AG04450 (cell line): Measurements from ENCODE around the gene PLAGL2. TPM values are rescaled to one million over a fixed set of nuclear protein-coding genes. Genes with fewer than 3 reads are reported as not detected.
"Not testable (repeated sequence)": the region's sequence is repeated elsewhere in the genome, so short reads cannot be mapped to it uniquely, and the experiment has no call there.

Experiments used
- CTCF ChIA-PET: fragments of 300-600, 350-600 bp; formaldehyde crosslinking; extraction: SDS; loops from one replicate; lab custom pipeline; 2022; ENCODE audit warnings: antibody characterized with exemption, inconsistent platforms; lab: Charles Lee
- POLR2A ChIA-PET: fragments of 350-600 bp; formaldehyde crosslinking; extraction: SDS; loops from one replicate; lab custom pipeline; 2021; ENCODE audit warnings: antibody characterized with exemption, inconsistent platforms; lab: Yijun Ruan, JAX
- DNase-seq: peaks from one replicate; pipeline ENCODE4 v3.0.0-alpha.2; 2011; ENCODE audit warnings: low read depth, low spot score
- H3K27ac ChIP-seq: one replicate; pipeline ENCODE4 v1.5.1; 2012; ENCODE audit warnings: low read depth, low read length, control low read depth
- H3K27me3 ChIP-seq: one replicate; pipeline ENCODE4 v1.6.0; 2012; ENCODE audit warnings: low read length; ENCODE audit not compliant: control insufficient read depth, insufficient read depth
- H3K4me3 ChIP-seq: 2 replicates; pipeline ENCODE4 v1.5.1; 2011; ENCODE audit warnings: mild to moderate bottlenecking, low read depth, low read length, control low read depth
- H3K9me3 ChIP-seq: 2 replicates; pipeline ENCODE4 v1.5.1; 2012; ENCODE audit warnings: low read length; ENCODE audit not compliant: control insufficient read depth, insufficient read depth
- polyA plus RNA-seq: library from polyadenylated mRNA; depleted of rRNA; stranded (reverse); fragments of >200 nt; gene quantifications from 2 replicates; pipeline ENCODE4 v1.2.3, GENCODE V29; 2011
- TF ChIP-seq, protein P1 (sequence below): IDR thresholded peaks from 2 replicates; pipeline ENCODE4 v1.5.1; 2011; ENCODE audit warnings: low read depth, low read length, control low read depth, inconsistent platforms

The PLAGL2 gene
- polyA plus RNA-seq, 1 experiment, result 5.9 TPM

DNA sequence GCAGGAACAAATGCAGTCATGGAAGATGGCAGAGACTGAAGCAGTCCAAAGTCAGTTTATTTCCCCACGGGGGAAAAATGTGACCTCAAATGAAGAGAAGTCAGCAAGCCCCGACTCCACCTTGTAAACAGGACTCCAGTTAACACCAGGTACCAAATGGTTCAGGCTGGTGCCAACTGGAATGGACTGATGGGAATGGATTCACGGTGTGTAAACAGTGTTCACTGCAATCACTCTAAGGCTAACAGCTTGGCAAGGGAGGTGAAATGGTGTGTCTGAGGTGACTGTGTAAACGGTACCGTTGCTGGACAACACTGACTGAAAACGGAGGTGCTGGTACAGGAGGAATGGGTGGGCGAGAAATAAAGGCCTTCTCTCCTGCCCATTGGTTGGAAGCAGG, 12.0 kb downstream of the PLAGL2 start:
- CTCF ChIA-PET, result no interaction called here
- Histone ChIP-seq H3K27ac (no peak overlapping the region), H3K27me3 (no peaks in the 10 kb centered on the region), H3K4me3 (no peak overlapping the region), H3K9me3 (no peaks in the 10 kb centered on the region)
- DNase-seq, result no peak
- TF ChIP-seq, protein P1, sequence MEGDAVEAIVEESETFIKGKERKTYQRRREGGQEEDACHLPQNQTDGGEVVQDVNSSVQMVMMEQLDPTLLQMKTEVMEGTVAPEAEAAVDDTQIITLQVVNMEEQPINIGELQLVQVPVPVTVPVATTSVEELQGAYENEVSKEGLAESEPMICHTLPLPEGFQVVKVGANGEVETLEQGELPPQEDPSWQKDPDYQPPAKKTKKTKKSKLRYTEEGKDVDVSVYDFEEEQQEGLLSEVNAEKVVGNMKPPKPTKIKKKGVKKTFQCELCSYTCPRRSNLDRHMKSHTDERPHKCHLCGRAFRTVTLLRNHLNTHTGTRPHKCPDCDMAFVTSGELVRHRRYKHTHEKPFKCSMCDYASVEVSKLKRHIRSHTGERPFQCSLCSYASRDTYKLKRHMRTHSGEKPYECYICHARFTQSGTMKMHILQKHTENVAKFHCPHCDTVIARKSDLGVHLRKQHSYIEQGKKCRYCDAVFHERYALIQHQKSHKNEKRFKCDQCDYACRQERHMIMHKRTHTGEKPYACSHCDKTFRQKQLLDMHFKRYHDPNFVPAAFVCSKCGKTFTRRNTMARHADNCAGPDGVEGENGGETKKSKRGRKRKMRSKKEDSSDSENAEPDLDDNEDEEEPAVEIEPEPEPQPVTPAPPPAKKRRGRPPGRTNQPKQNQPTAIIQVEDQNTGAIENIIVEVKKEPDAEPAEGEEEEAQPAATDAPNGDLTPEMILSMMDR, result no peak
- POLR2A ChIA-PET, result no interaction called here

DNA sequence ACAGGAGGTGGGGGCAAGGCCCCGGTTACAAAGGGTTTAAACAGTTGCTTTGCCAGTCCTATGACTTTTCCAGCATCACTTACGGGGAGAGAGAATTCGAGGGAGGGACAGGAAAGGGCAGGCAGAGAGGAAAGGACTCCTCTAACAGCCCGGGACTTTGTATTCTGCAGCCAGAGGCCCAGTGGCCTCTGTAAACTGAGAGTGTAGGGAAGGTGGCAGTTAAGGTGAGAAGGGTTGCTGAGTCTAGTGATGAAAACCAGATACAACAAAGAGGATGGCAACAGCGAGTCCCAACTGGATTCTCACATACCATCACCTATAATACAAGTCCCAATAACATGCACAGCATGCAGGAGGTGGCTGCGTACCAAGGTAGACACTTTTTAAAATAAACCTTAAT, 13.5 kb downstream of the PLAGL2 start:
- CTCF ChIA-PET, result no interaction called here
- TF ChIP-seq, protein P1, result no peak
- POLR2A ChIA-PET, result no interaction called here
- Histone ChIP-seq H3K27ac (no peak overlapping the region), H3K27me3 (no peaks in the 10 kb centered on the region), H3K4me3 (no peak overlapping the region), H3K9me3 (no peaks in the 10 kb centered on the region)
- no peak for DNase-seq

DNA sequence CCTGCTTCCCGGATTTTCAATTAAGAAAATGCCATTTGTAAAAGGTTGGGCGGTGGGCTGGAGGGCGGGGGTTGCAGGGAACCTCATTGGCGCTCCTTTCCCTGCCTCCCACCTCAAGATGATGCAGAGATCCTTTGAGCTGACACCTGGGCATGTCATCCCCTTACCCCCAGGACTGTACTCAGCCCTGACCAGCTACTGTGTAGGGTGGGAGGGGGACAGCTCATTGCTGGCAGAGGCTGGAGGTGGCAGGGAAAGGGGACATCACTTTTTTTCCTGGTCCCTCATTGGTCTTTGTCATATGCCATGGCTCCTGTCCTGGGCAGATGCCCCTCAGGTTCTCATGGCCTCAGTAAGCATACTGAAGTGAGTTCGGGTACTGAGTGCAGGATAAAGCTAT, 14.2 kb downstream of the PLAGL2 start:
- H3K27me3 ChIP-seq, H3K27ac ChIP-seq, POLR2A ChIA-PET, DNase-seq, H3K4me3 ChIP-seq, H3K9me3 ChIP-seq, CTCF ChIA-PET: not testable (repeated sequence)

DNA sequence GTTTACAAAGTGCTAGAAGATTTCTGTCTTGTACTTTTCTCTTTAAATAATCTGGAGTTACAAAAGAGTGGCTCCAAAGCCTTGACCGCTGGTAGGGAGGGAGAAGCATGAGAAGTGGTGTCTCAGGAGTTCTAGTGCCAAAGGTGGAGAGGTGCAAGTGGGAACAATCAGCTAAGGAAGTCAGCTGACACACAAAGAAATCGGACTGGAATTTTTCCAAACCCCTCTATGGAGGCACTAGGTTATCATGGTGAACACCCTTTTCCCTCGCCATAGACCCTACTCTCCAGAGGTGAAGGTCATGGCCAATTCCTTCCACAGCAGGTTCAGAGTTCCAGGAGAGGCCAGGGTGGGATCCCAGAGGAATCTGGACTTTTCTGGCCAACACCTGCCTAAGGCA, 14.8 kb downstream of the PLAGL2 start:
- TF ChIP-seq, protein P1, result no peak
- ChIA-PET POLR2A (no interaction called here), CTCF (no interaction called here)
- Histone ChIP-seq H3K27ac (no peak overlapping the region), H3K9me3 (no peaks in the 10 kb centered on the region), H3K4me3 (no peak overlapping the region), H3K27me3 (no peaks in the 10 kb centered on the region)
- DNase-seq, result no peak

DNA sequence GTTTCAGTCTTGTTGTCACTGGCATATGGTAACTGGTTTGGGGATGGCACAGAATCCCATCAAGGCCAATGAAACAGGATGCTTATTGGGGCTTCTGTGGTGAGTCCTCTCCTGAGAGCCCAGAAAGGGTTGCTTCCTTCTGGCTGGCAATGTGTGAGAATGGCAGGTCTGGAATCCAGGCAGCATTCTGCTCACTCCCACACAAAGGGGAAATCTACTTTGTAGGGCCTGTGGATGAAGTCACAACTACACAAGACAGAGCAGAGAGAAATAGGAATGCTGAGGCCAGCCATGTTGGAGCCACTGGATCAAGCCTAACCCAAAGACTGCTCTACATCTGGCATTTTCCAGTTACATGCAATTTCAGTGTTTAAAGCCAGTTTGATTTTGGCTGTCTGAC, 15.7 kb downstream of the PLAGL2 start:
- H3K4me3 ChIP-seq, result no peak overlapping the region
- H3K27me3 ChIP-seq, result no peaks in the 10 kb centered on the region
- no peaks in the 10 kb centered on the region for H3K9me3 ChIP-seq
- TF ChIP-seq, protein P1, result no peak
- no peak for DNase-seq
- peak overlapping the region; percentile 21 for H3K27ac ChIP-seq
- CTCF ChIA-PET, result no interaction called here
- POLR2A ChIA-PET, result no interaction called here

DNA sequence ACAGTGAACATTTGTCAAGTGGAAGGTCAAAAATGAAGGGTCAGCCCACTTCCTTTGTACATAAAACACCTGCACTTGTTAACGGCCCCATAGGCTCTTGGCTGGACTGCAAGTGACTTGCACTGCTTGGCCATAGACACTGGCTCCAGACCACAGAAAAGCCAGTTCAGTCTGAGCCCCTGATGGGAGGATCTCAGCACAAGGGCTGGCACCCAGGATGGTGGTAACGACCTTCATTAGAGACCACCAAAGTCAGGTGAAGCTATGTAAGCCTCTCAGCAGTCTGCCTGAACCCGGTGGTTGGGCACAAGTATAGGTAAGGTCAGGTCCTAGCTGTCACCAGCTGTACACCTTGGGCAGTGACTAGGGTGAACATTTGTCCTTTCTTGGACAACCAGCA, 16.1 kb downstream of the PLAGL2 start:
- H3K27ac ChIP-seq, result peak overlapping the region; percentile 21
- no peaks in the 10 kb centered on the region for H3K27me3 ChIP-seq
- CTCF ChIA-PET, result no interaction called here

More for the DNA sequence above, 16.1 kb downstream of the PLAGL2 start:
- Histone ChIP-seq H3K9me3 (no peaks in the 10 kb centered on the region), H3K4me3 (no peak overlapping the region)
- DNase-seq, result no peak
- POLR2A ChIA-PET, result no interaction called here
- TF ChIP-seq, protein P1, result no peak
